ENCODE results near the gene CUZD1.
"Not testable (repeated sequence)": the region's sequence is repeated elsewhere in the genome, so short reads cannot be mapped to it uniquely, and the experiment has no call there.

CUZD1 gene

GRCh38 chr10:122845783-122846332 lies at the start of gene CUZD1:
TSS of gene CUZD1 (minus strand) at chr10:122845857. CDS start at chr10:122845843, 14 bp downstream.
- DNase-seq (ENCODE audit: low spot score): no peak

GRCh38 chr10:122894261-122894944 lies 48.7 kb upstream of the CUZD1 start:
- DNase-seq (ENCODE audit: low spot score): no peak

- no peak for DNase-seq (ENCODE audit: low spot score)
Observed at GRCh38 chr10:122884166-122884565, 38.5 kb upstream of the CUZD1 start.

GRCh38 chr10:122882766-122883165 lies 37.1 kb upstream of the CUZD1 start:
- no peak for DNase-seq (ENCODE audit: low spot score)

GRCh38 chr10:122879339-122880273 lies 33.9 kb upstream of the CUZD1 start, which contains the start of gene FAM24B:
TSS of gene FAM24B (minus strand) at chr10:122879581. CDS start at chr10:122850515, 29,066 bp downstream.
- DNase-seq (ENCODE audit: low spot score): peak; percentile 58

- DNase-seq (ENCODE audit: low spot score): no peak
Observed at GRCh38 chr10:122878799-122879338, 33.2 kb upstream of the CUZD1 start.

- DNase-seq (ENCODE audit: low spot score): no peak
Observed at GRCh38 chr10:122877264-122877663, 31.6 kb upstream of the CUZD1 start.

GRCh38 chr10:122876467-122876855 lies 30.8 kb upstream of the CUZD1 start:
- DNase-seq (ENCODE audit: low spot score): no peak

- DNase-seq (ENCODE audit: low spot score): no peak
Observed at GRCh38 chr10:122875843-122876466, 30.3 kb upstream of the CUZD1 start.

GRCh38 chr10:122871947-122872346 lies 26.3 kb upstream of the CUZD1 start:
- not testable (repeated sequence) for DNase-seq (ENCODE audit: low spot score)

- not testable (repeated sequence) for DNase-seq (ENCODE audit: low spot score)
Observed at GRCh38 chr10:122868768-122869167, 23.1 kb upstream of the CUZD1 start.

GRCh38 chr10:122866757-122867482 lies 21.3 kb upstream of the CUZD1 start:
- not testable (repeated sequence) for DNase-seq (ENCODE audit: low spot score)

- DNase-seq (ENCODE audit: low spot score): no peak
Observed at GRCh38 chr10:122864901-122865300, 19.2 kb upstream of the CUZD1 start.

GRCh38 chr10:122864194-122864592 lies 18.5 kb upstream of the CUZD1 start:
- DNase-seq (ENCODE audit: low spot score): no peak

GRCh38 chr10:122863216-122864193 lies 17.8 kb upstream of the CUZD1 start:
- DNase-seq (ENCODE audit: low spot score): no peak

GRCh38 chr10:122861711-122862161 lies 16.1 kb upstream of the CUZD1 start:
- no peak for DNase-seq (ENCODE audit: low spot score)

- no peak for DNase-seq (ENCODE audit: low spot score)
Observed at GRCh38 chr10:122859527-122859926, 13.9 kb upstream of the CUZD1 start.

GRCh38 chr10:122858042-122858441 lies 12.4 kb upstream of the CUZD1 start:
- not testable (repeated sequence) for DNase-seq (ENCODE audit: low spot score)

- no peak for DNase-seq (ENCODE audit: low spot score)
Observed at GRCh38 chr10:122856902-122857301, 11.2 kb upstream of the CUZD1 start.

GRCh38 chr10:122855745-122856144 lies 10.1 kb upstream of the CUZD1 start:
- DNase-seq (ENCODE audit: low spot score): no peak

Measured in ecto neural progenitor cell (in vitro differentiated cells).